ENCODE measurements around the gene PPP5C. TPM values are rescaled to one million over a fixed set of nuclear protein-coding genes. Genes with fewer than 3 reads are reported as not detected.
"Not testable (repeated sequence)": the region's sequence is repeated elsewhere in the genome, so short reads cannot be mapped to it uniquely, and the experiment has no call there.

Gene PPP5C
- total RNA-seq, 1 donor from 2014 or later = 86.0 TPM

GRCh38 chr19:46411925-46412649 lies 65.2 kb downstream of the PPP5C start:
- TF ChIP-seq CTCF (IDR thresholded peaks at IDR 0.05) = peak; percentile 8
- H3K4me3 Mint-ChIP-seq (ENCODE audit: unreplicated experiment) = peak overlapping the region; percentile 95
- DNase-seq (ENCODE audit: extremely low spot score, unreplicated experiment) = no peak
- H3K27ac Mint-ChIP-seq (ENCODE audit: unreplicated experiment) = peak overlapping the region; percentile 94
- no peaks in the 10 kb centered on the region for H3K9me3 Mint-ChIP-seq (ENCODE audit: unreplicated experiment)
- peaks cover 18% of the 10 kb centered on the region for H3K36me3 Mint-ChIP-seq (ENCODE audit: unreplicated experiment)
- H3K4me1 Mint-ChIP-seq (ENCODE audit: unreplicated experiment) = peaks cover 69% of the 10 kb centered on the region
- H3K27me3 Mint-ChIP-seq (ENCODE audit: unreplicated experiment) = peaks cover 3% of the 10 kb centered on the region

GRCh38 chr19:46412650-46413261 lies 65.9 kb downstream of the PPP5C start:
- Mint-ChIP-seq H3K4me1 (ENCODE audit: unreplicated experiment) (peaks cover 67% of the 10 kb centered on the region), H3K27me3 (ENCODE audit: unreplicated experiment) (peaks cover 3% of the 10 kb centered on the region), H3K36me3 (ENCODE audit: unreplicated experiment) (peaks cover 18% of the 10 kb centered on the region), H3K9me3 (ENCODE audit: unreplicated experiment) (no peaks in the 10 kb centered on the region), H3K4me3 (ENCODE audit: unreplicated experiment) (peak overlapping the region; percentile 95), H3K27ac (ENCODE audit: unreplicated experiment) (peak overlapping the region; percentile 94)
- DNase-seq (ENCODE audit: extremely low spot score, unreplicated experiment) = no peak
- TF ChIP-seq CTCF (IDR thresholded peaks at IDR 0.05) = no peak

GRCh38 chr19:46413262-46414031 lies 66.6 kb downstream of the PPP5C start, which contains the start of gene CCDC8:
CCDC8 (minus strand) TSS chr19:46413564; CDS start chr19:46412810, 754 bp downstream.
- Mint-ChIP-seq H3K27ac (ENCODE audit: unreplicated experiment) (peak within 1 kb of the TSS; percentile 94), H3K9me3 (ENCODE audit: unreplicated experiment) (no peaks in the 10 kb centered on the region), H3K4me1 (ENCODE audit: unreplicated experiment) (peaks cover 60% of the 10 kb centered on the region), H3K27me3 (ENCODE audit: unreplicated experiment) (peaks cover 2% of the 10 kb centered on the region), H3K36me3 (ENCODE audit: unreplicated experiment) (peaks cover 17% of the 10 kb centered on the region), H3K4me3 (ENCODE audit: unreplicated experiment) (peak within 1 kb of the TSS; percentile 95)
- TF ChIP-seq CTCF (IDR thresholded peaks at IDR 0.05) = no peak
- peak; percentile 97 for DNase-seq (ENCODE audit: extremely low spot score, unreplicated experiment)

- not testable (repeated sequence) for H3K9me3 Mint-ChIP-seq (ENCODE audit: unreplicated experiment); H3K27ac Mint-ChIP-seq (ENCODE audit: unreplicated experiment); H3K27me3 Mint-ChIP-seq (ENCODE audit: unreplicated experiment); H3K4me3 Mint-ChIP-seq (ENCODE audit: unreplicated experiment); DNase-seq (ENCODE audit: extremely low spot score, unreplicated experiment)
- peaks cover 13% of the 10 kb centered on the region for H3K36me3 Mint-ChIP-seq (ENCODE audit: unreplicated experiment)
- H3K4me1 Mint-ChIP-seq (ENCODE audit: unreplicated experiment) = peaks cover 52% of the 10 kb centered on the region
Measured at GRCh38 chr19:46414899-46415298, 68.0 kb downstream of the PPP5C start.

GRCh38 chr19:46415804-46416709 lies 69.2 kb downstream of the PPP5C start:
- H3K4me3 Mint-ChIP-seq (ENCODE audit: unreplicated experiment) = peak overlapping the region; percentile 70
- not testable (repeated sequence) for H3K27me3 Mint-ChIP-seq (ENCODE audit: unreplicated experiment); H3K9me3 Mint-ChIP-seq (ENCODE audit: unreplicated experiment); H3K36me3 Mint-ChIP-seq (ENCODE audit: unreplicated experiment)
- H3K27ac Mint-ChIP-seq (ENCODE audit: unreplicated experiment) = peak overlapping the region; percentile 86
- H3K4me1 Mint-ChIP-seq (ENCODE audit: unreplicated experiment) = peaks cover 41% of the 10 kb centered on the region
- DNase-seq (ENCODE audit: extremely low spot score, unreplicated experiment) = peak; percentile 96
